ENCODE measurements around the gene TEX13A.

Gene TEX13A

GRCh38 chrX:105189093-105189492 is 31.4 kb downstream of the TEX13A start:
- no CpG with 5 or more reads among the region's 8 CpGs for WGBS, 2 donors (ENCODE audit: extremely low coverage in 2 of 2, insufficient read length in 2 of 2, insufficient replicate concordance in 1 of 2)
- Histone ChIP-seq H3K4ac (ENCODE audit: low read length) (no peak overlapping the region), H2BK15ac (ENCODE audit: low read length) (no peak overlapping the region), H3K9me3 (replicated peaks in 1 of 2; ENCODE audit: control insufficient read depth in 2 of 2, insufficient read depth in 1 of 2, low read depth in 1 of 2, low read length in 2 of 2) (no peaks in the 10 kb centered on the region), H2BK5ac (ENCODE audit: low read length) (no peak overlapping the region), H3K27me3 (ENCODE audit: control insufficient read depth in 3 of 3, insufficient read depth in 3 of 3, low read depth in 1 of 3, low read length in 3 of 3) (no peaks in the 10 kb centered on the region), H3K18ac (ENCODE audit: low read length) (no peak overlapping the region), H2BK120ac (ENCODE audit: low read depth, low read length) (no peak overlapping the region), H4K8ac (ENCODE audit: low read depth, low read length) (no peak overlapping the region), H2AK5ac (ENCODE audit: low read depth, low read length) (no peak overlapping the region), H3K79me1 (ENCODE audit: low read depth, low read length) (no peaks in the 10 kb centered on the region), H3K4me1 (ENCODE audit: control insufficient read depth in 2 of 2, insufficient read depth in 1 of 2, low read depth in 1 of 2, low read length in 2 of 2) (no peaks in the 10 kb centered on the region), H4K91ac (ENCODE audit: low read depth, low read length, poor library complexity) (no peak overlapping the region), H3K23ac (ENCODE audit: low read depth, low read length, poor library complexity) (no peak overlapping the region), H3K9ac (ENCODE audit: low read depth, low read length, poor library complexity) (no peak overlapping the region), H3K14ac (ENCODE audit: low read length) (no peak overlapping the region), H3K36me3 (replicated peaks in 1 of 2; ENCODE audit: control insufficient read depth in 2 of 2, insufficient read depth in 2 of 2, low read length in 2 of 2) (no peaks in the 10 kb centered on the region), H3K27ac (replicated peaks; ENCODE audit: low read length) (no peak overlapping the region), H2BK12ac (ENCODE audit: low read length) (no peak overlapping the region), H3K4me2 (ENCODE audit: insufficient read depth, low read length, poor library complexity, severe bottlenecking) (no peak overlapping the region), H3K4me3 (ENCODE audit: low read length in 2 of 2) (no peak overlapping the region), H2AFZ (ENCODE audit: low read length) (no peak overlapping the region)
- no peak for DNase-seq (ENCODE audit: low spot score)

GRCh38 chrX:105179644-105180043 is 40.9 kb downstream of the TEX13A start:
- Histone ChIP-seq H3K27ac (replicated peaks; ENCODE audit: low read length) (no peak overlapping the region), H2BK120ac (ENCODE audit: low read depth, low read length) (no peak overlapping the region), H4K91ac (ENCODE audit: low read depth, low read length, poor library complexity) (no peak overlapping the region), H3K18ac (ENCODE audit: low read length) (no peak overlapping the region), H3K79me1 (ENCODE audit: low read depth, low read length) (no peaks in the 10 kb centered on the region), H2BK15ac (ENCODE audit: low read length) (no peak overlapping the region), H2BK5ac (ENCODE audit: low read length) (no peak overlapping the region), H2AFZ (ENCODE audit: low read length) (no peak overlapping the region), H3K4ac (ENCODE audit: low read length) (no peak overlapping the region), H3K4me1 (ENCODE audit: control insufficient read depth in 2 of 2, insufficient read depth in 1 of 2, low read depth in 1 of 2, low read length in 2 of 2) (no peaks in the 10 kb centered on the region), H3K27me3 (ENCODE audit: control insufficient read depth in 3 of 3, insufficient read depth in 3 of 3, low read depth in 1 of 3, low read length in 3 of 3) (no peaks in the 10 kb centered on the region), H3K23ac (ENCODE audit: low read depth, low read length, poor library complexity) (no peak overlapping the region), H3K4me3 (ENCODE audit: low read length in 2 of 2) (no peak overlapping the region), H3K36me3 (replicated peaks in 1 of 2; ENCODE audit: control insufficient read depth in 2 of 2, insufficient read depth in 2 of 2, low read length in 2 of 2) (no peaks in the 10 kb centered on the region), H3K9me3 (replicated peaks in 1 of 2; ENCODE audit: control insufficient read depth in 2 of 2, insufficient read depth in 1 of 2, low read depth in 1 of 2, low read length in 2 of 2) (no peaks in the 10 kb centered on the region), H2AK5ac (ENCODE audit: low read depth, low read length) (no peak overlapping the region), H3K4me2 (ENCODE audit: insufficient read depth, low read length, poor library complexity, severe bottlenecking) (no peak overlapping the region), H3K9ac (ENCODE audit: low read depth, low read length, poor library complexity) (no peak overlapping the region), H3K14ac (ENCODE audit: low read length) (no peak overlapping the region), H2BK12ac (ENCODE audit: low read length) (no peak overlapping the region), H4K8ac (ENCODE audit: low read depth, low read length) (no peak overlapping the region)
- no peak for DNase-seq (ENCODE audit: low spot score)
- no CpG with 5 or more reads among the region's 3 CpGs for WGBS, 2 donors (ENCODE audit: extremely low coverage in 2 of 2, insufficient read length in 2 of 2, insufficient replicate concordance in 1 of 2)

- no peaks in the 10 kb centered on the region for H3K27me3 ChIP-seq (ENCODE audit: control insufficient read depth in 3 of 3, insufficient read depth in 3 of 3, low read depth in 1 of 3, low read length in 3 of 3)
- H4K8ac ChIP-seq (ENCODE audit: low read depth, low read length): no peak overlapping the region
- no peaks in the 10 kb centered on the region for H3K36me3 ChIP-seq (replicated peaks in 1 of 2; ENCODE audit: control insufficient read depth in 2 of 2, insufficient read depth in 2 of 2, low read length in 2 of 2)
- no peak overlapping the region for H3K4ac ChIP-seq (ENCODE audit: low read length)
- no peak overlapping the region for H3K4me3 ChIP-seq (ENCODE audit: low read length in 2 of 2)
- WGBS, 2 donors (ENCODE audit: extremely low coverage in 2 of 2, insufficient read length in 2 of 2, insufficient replicate concordance in 1 of 2): no CpG with 5 or more reads among the region's 4 CpGs
- H3K79me1 ChIP-seq (ENCODE audit: low read depth, low read length): no peaks in the 10 kb centered on the region
- H2BK12ac ChIP-seq (ENCODE audit: low read length): no peak overlapping the region
- H3K9ac ChIP-seq (ENCODE audit: low read depth, low read length, poor library complexity): no peak overlapping the region
- no peaks in the 10 kb centered on the region for H3K4me1 ChIP-seq (ENCODE audit: control insufficient read depth in 2 of 2, insufficient read depth in 1 of 2, low read depth in 1 of 2, low read length in 2 of 2)
- H2BK15ac ChIP-seq (ENCODE audit: low read length): no peak overlapping the region
- no peak overlapping the region for H3K4me2 ChIP-seq (ENCODE audit: insufficient read depth, low read length, poor library complexity, severe bottlenecking)
- DNase-seq (ENCODE audit: low spot score): no peak
- no peak overlapping the region for H4K91ac ChIP-seq (ENCODE audit: low read depth, low read length, poor library complexity)
- H3K9me3 ChIP-seq (replicated peaks in 1 of 2; ENCODE audit: control insufficient read depth in 2 of 2, insufficient read depth in 1 of 2, low read depth in 1 of 2, low read length in 2 of 2): no peaks in the 10 kb centered on the region
- no peak overlapping the region for H2AK5ac ChIP-seq (ENCODE audit: low read depth, low read length)
- H3K18ac ChIP-seq (ENCODE audit: low read length): no peak overlapping the region
- no peak overlapping the region for H3K23ac ChIP-seq (ENCODE audit: low read depth, low read length, poor library complexity)
- no peak overlapping the region for H2AFZ ChIP-seq (ENCODE audit: low read length)
- no peak overlapping the region for H3K27ac ChIP-seq (replicated peaks; ENCODE audit: low read length)
- H2BK120ac ChIP-seq (ENCODE audit: low read depth, low read length): no peak overlapping the region
- no peak overlapping the region for H2BK5ac ChIP-seq (ENCODE audit: low read length)
- no peak overlapping the region for H3K14ac ChIP-seq (ENCODE audit: low read length)
These were observed 47.4 kb downstream of the TEX13A start for GRCh38 chrX:105173071-105173470.

Measured in neuronal stem cell (in vitro differentiated cells).